ENCODE results near the gene HNRNPA0.
"Not testable (repeated sequence)": the region's sequence is repeated elsewhere in the genome, so short reads cannot be mapped to it uniquely, and the experiment has no call there.

Gene HNRNPA0

DNA sequence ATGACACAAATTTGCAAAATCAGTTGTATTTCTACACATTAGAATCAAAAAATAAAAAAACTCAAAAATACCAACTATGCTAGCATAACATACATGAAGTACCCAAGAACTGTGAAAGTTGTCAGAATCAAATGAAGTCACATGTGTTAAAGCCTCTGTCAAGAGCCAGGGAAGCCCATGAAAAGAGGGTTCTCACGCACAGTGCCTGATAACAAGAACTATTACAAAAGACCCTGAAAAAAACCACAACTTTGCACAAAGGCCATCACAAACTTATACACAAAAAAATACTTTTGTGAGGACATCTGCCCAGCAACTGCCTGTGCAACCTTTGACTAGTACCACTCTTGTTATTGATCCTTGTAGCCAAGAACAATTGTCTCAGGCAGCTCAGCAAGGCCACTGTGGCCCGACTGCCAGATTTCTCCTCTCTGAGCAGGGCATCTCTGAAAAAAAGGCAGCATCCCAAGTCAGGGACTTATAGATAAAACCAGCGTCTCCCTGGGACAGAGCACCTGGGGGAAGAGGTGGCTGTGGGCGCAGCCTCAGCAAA lies 28.9 kb upstream of the HNRNPA0 start:
- no peak for TF ChIP-seq Cebpa-rat (IDR thresholded peaks at IDR 0.05)
- no peaks in the 10 kb centered on the region for H4K20me1 ChIP-seq
- no peak overlapping the region for H3K9ac ChIP-seq
- no peak overlapping the region for H3K27ac ChIP-seq
- no peak overlapping the region for H3K4me2 ChIP-seq
- no peaks in the 10 kb centered on the region for H3K27me3 ChIP-seq
- H3K36me3 ChIP-seq, result no peaks in the 10 kb centered on the region
- H3K9me3 ChIP-seq (replicated peaks in 1 of 11), result peaks cover 0 to 13% (median 0%) of the 10 kb centered on the region in 11 experiments; a peak in 4 of 22 replicates
- H3K4me1 ChIP-seq, result no peaks in the 10 kb centered on the region
- H3K4me3 ChIP-seq, result no peak overlapping the region

DNA sequence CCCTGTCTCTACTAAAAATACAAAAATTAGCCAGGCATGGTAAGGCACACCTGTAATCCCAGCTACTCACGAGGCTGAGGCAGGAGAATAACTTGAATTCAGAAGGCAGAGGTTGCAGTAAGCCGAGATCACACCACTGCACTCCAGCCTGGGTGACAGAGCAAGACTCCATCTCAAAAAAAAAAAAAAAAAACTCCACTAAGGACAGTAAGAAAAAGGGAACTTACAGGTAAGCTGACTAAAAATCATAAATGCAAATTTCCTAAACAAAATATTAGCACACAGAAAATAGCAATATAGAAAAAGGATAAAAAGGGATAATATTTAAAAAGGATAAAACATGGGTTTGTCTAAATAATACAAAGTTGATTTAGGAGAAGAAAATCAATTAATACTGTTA lies 27.9 kb upstream of the HNRNPA0 start:
- Histone ChIP-seq H4K20me1 (no peaks in the 10 kb centered on the region), H3K36me3 (no peaks in the 10 kb centered on the region), H3K4me1 (no peaks in the 10 kb centered on the region), H3K4me3 (no peak overlapping the region), H3K9me3 (replicated peaks in 1 of 11) (peaks cover 0 to 13% (median 0%) of the 10 kb centered on the region in 11 experiments; a peak in 4 of 22 replicates), H3K4me2 (no peak overlapping the region), H3K27me3 (no peaks in the 10 kb centered on the region), H3K9ac (no peak overlapping the region), H3K27ac (no peak overlapping the region)
- no peak for TF ChIP-seq Cebpa-rat (IDR thresholded peaks at IDR 0.05)

DNA sequence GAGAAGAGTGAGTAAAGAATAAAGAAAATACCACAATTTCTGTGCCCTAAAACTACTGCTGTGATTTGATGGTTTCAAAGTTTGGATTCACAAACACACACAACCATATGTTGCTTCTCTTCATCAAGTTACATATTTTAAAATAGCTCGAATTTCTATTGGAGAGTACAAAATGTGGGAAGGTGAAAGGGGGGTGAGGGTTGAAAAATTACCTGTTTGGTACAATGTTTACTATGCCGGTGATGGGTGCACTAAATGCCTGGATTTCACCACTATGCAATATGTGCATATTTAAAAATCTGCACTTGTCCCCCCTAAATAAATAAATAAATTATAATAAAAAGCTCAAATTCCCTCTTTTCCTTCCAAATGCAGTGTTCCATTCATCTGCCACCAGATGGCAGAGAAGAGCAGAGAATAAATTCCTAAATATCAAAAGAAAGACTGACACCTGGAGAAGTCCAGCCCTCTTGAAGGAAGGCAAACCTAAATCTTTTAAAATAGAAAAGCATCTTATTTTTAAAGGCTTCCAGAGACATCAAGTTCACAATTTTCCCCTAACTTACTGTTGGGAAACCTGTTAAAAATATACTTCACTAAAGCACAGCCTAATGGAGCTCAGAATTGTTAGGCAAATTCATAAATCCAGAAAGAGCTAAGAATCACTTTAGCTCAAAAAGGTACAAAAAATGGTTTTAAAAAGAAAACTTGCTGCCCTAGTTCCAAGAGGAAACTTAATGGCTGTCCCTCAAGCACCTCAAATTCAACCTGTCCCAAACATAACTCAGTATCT lies 24.8 kb upstream of the HNRNPA0 start:
- Histone ChIP-seq H3K4me3 (no peak overlapping the region), H3K36me3 (no peaks in the 10 kb centered on the region), H4K20me1 (no peaks in the 10 kb centered on the region)

GRCh38 chr5:137767937-137768336 lies 13.8 kb upstream of the HNRNPA0 start:
- not testable (repeated sequence) for H3K27ac ChIP-seq, H3K36me3 ChIP-seq, H3K4me3 ChIP-seq, H3K4me1 ChIP-seq, H3K4me2 ChIP-seq, H3K9ac ChIP-seq, H4K20me1 ChIP-seq, H3K27me3 ChIP-seq
- H3K9me3 ChIP-seq (replicated peaks in 1 of 11), result peaks cover 29 to 43% (median 33%) of the 10 kb centered on the region in 11 experiments

More for the DNA sequence above, 24.8 kb upstream of the HNRNPA0 start:
- H3K9me3 ChIP-seq (replicated peaks in 1 of 11), result no peaks in the 10 kb centered on the region
- no peak for TF ChIP-seq Cebpa-rat (IDR thresholded peaks at IDR 0.05)
- no peak overlapping the region for H3K9ac ChIP-seq
- no peak overlapping the region for H3K4me2 ChIP-seq
- no peaks in the 10 kb centered on the region for H3K4me1 ChIP-seq
- H3K27ac ChIP-seq, result no peak overlapping the region
- H3K27me3 ChIP-seq, result no peaks in the 10 kb centered on the region

DNA sequence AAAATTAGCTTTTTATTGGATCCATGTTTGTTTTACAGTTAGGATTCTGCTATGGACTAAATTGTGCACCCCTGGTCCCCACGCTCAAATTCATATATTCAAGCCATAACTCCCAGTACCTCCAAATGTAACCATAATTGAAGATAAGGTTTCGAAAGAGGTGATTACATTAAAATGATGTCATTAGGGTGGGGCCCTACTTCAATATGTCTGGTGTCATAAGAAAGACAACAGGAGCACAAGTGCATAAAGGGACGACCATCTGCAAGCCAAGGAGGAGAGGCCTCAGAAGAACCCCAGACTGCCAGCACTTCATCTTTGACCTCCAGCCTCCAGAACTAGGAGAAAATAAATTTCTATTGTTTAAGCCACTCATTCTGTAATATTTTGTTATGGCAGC lies 7.4 kb upstream of the HNRNPA0 start:
- Histone ChIP-seq H3K4me2 (no peak overlapping the region), H3K9me3 (replicated peaks in 1 of 11) (peaks cover under 1 to 11% (median 6%) of the 10 kb centered on the region in 11 experiments; a peak in 10 of 22 replicates), H3K4me3 (no peak overlapping the region), H3K9ac (no peak overlapping the region), H3K4me1 (no peaks in the 10 kb centered on the region), H4K20me1 (no peaks in the 10 kb centered on the region), H3K27ac (no peak overlapping the region), H3K27me3 (no peaks in the 10 kb centered on the region), H3K36me3 (no peaks in the 10 kb centered on the region)
- TF ChIP-seq Cebpa-rat (IDR thresholded peaks at IDR 0.05), result no peak

- Histone ChIP-seq H4K20me1 (no peaks in the 10 kb centered on the region), H3K27ac (no peak overlapping the region), H3K9me3 (replicated peaks in 1 of 11) (peaks cover 0 to 7% (median 0%) of the 10 kb centered on the region in 11 experiments; a peak in 4 of 22 replicates), H3K36me3 (no peaks in the 10 kb centered on the region), H3K4me3 (no peak overlapping the region), H3K4me2 (no peak overlapping the region), H3K9ac (no peak overlapping the region), H3K27me3 (no peaks in the 10 kb centered on the region), H3K4me1 (no peaks in the 10 kb centered on the region)
- TF ChIP-seq Cebpa-rat (IDR thresholded peaks at IDR 0.05), result no peak
Observed at GRCh38 chr5:137760719-137761516, 6.8 kb upstream of the HNRNPA0 start.

DNA sequence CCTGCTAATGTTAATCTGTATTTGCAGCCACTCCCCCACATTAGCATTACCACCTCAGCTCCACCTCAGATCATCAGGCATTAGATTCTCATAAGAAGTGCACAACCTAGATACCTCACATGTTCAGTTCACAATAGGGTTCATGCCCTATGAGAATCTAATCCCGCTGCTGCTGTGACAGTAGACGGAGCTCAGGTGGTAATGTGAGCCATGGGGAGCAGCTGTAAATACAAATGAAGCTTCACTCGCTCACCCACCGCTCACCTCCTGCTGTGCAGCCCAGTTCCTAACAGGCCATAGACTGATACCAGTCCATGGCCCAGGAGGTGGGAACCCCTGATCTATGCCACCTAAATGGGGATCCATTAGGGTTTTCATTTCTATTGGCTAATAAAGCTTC lies 6.1 kb upstream of the HNRNPA0 start:
- TF ChIP-seq Cebpa-rat (IDR thresholded peaks at IDR 0.05), result no peak
- H3K4me3 ChIP-seq, result no peak overlapping the region
- peaks cover 0 to 4% (median 0%) of the 10 kb centered on the region in 11 experiments; a peak in 1 of 22 replicates for H3K9me3 ChIP-seq (replicated peaks in 1 of 11)
- H3K4me1 ChIP-seq, result peaks cover 0 to 4% (median 2%) of the 10 kb centered on the region in 10 experiments; a peak in 9 of 20 replicates
- no peak overlapping the region for H3K4me2 ChIP-seq
- H4K20me1 ChIP-seq, result no peaks in the 10 kb centered on the region
- no peaks in the 10 kb centered on the region for H3K27me3 ChIP-seq
- H3K27ac ChIP-seq, result no peak overlapping the region
- H3K9ac ChIP-seq, result no peak overlapping the region
- no peaks in the 10 kb centered on the region for H3K36me3 ChIP-seq

GRCh38 chr5:137758715-137759306 lies 4.6 kb upstream of the HNRNPA0 start:
- Histone ChIP-seq H3K27ac (no peak overlapping the region), H3K4me1 (peaks cover 0 to 8% (median 5%) of the 10 kb centered on the region in 10 experiments; a peak in 9 of 20 replicates), H4K20me1 (peaks cover 0 to 3% (median under 1%) of the 10 kb centered on the region in 11 experiments; a peak in 8 of 22 replicates), H3K4me2 (no peak overlapping the region), H3K9ac (no peak overlapping the region), H3K27me3 (no peaks in the 10 kb centered on the region), H3K9me3 (replicated peaks in 1 of 11) (peaks cover 0 to 4% (median 0%) of the 10 kb centered on the region in 11 experiments; a peak in 1 of 22 replicates), H3K36me3 (no peaks in the 10 kb centered on the region), H3K4me3 (no peak overlapping the region)
- TF ChIP-seq Cebpa-rat (IDR thresholded peaks at IDR 0.05), result no peak

GRCh38 chr5:137758121-137758520 lies 4.0 kb upstream of the HNRNPA0 start:
- no peak overlapping the region for H3K27ac ChIP-seq
- H3K36me3 ChIP-seq, result peaks cover 0 to 5% (median 0%) of the 10 kb centered on the region in 11 experiments; a peak in 7 of 22 replicates
- H3K9ac ChIP-seq, result no peak overlapping the region
- H3K9me3 ChIP-seq (replicated peaks in 1 of 11), result peaks cover 0 to 4% (median 0%) of the 10 kb centered on the region in 11 experiments; a peak in 1 of 22 replicates
- no peak overlapping the region for H3K4me2 ChIP-seq
- peaks cover 1 to 10% (median 7%) of the 10 kb centered on the region in 11 experiments; a peak in 18 of 22 replicates for H4K20me1 ChIP-seq
- H3K4me1 ChIP-seq, result peaks cover 0 to 8% (median 5%) of the 10 kb centered on the region in 10 experiments; a peak in 9 of 20 replicates
- TF ChIP-seq Cebpa-rat (IDR thresholded peaks at IDR 0.05), result no peak
- no peaks in the 10 kb centered on the region for H3K27me3 ChIP-seq
- H3K4me3 ChIP-seq, result no peak overlapping the region

Data from BLaER1 treated with 17β-estradiol and CSF1 and Interleukin-3, amounts not matched to agents 10 nM and 100 nM (cell line).